Measurements from ENCODE around the gene NACC1. TPM values are rescaled to one million over a fixed set of nuclear protein-coding genes. Genes with fewer than 3 reads are reported as not detected.
A peak's percentile ranks its signal among the peaks of the same experiment; 100 is the strongest.

NACC1 gene
- total and polyA plus RNA-seq, 2 experiments from 2014 or later, result 12.4 to 260 TPM

DNA sequence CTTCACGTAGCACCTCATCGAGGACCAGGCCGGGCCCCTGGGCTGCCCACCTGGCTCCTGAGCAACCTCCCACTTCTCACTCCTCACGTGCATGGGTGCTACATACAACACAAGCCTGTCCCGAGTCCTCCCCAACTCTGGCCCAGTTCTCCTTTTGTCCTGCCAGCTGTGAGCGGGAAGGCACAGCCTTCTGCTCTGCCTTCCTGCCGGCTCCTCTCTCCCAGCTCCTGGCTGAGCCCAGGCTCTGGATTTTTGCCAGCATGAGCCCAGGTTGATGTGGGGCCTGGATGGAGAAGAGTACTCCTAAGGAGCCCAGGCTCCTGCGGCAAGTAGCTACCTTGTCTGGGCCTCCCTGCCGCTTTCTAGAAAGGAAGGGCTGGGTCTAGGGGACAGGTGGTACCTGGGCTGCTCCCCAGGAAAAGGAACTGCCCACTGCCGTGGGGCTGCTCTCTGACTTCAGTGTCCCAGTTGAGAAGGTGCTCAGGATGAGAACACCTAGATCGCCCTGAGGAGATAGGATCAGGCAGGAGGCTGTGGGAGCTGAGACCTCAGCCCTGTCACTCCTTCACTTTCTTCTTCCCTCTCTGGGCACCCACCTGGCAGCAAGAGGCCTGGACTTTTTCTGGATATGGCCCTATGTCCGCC lies 39.0 kb upstream of the NACC1 start:
- TF ChIP-seq NANOG (IDR thresholded peaks at IDR 0.05; ENCODE audit: borderline replicate concordance) (no peak), REST (IDR thresholded peaks at IDR 0.05; ENCODE audit: unreplicated experiment) (no peak), JUNB (IDR thresholded peaks at IDR 0.05; ENCODE audit: unreplicated experiment) (no peak), EZH2phosphoT487 (IDR thresholded peaks at IDR 0.05; ENCODE audit: unreplicated experiment) (no peak), ZNF462 (CRISPR knock-in tag; IDR thresholded peaks at IDR 0.05) (no peak), ETS1 (IDR thresholded peaks at IDR 0.05) (no peak), CREB1 (CRISPR knock-in tag; IDR thresholded peaks at IDR 0.05; ENCODE audit: low read depth) (no peak), CTCF (conservative IDR thresholded peaks at IDR 0.05; ENCODE audit: low read depth in 2 of 2) (no peak), STAT1 (IDR thresholded peaks at IDR 0.05; ENCODE audit: unreplicated experiment) (no peak), EZH2 (IDR thresholded peaks at IDR 0.05; ENCODE audit: low read depth, unreplicated experiment) (no peak), ZNF114 (CRISPR knock-in tag; IDR thresholded peaks at IDR 0.05) (no peak), ZNF331 (CRISPR knock-in tag; IDR thresholded peaks at IDR 0.05; ENCODE audit: low read depth) (no peak), POLR2AphosphoS5 (IDR thresholded peaks at IDR 0.05; ENCODE audit: low read depth) (no peak)
- Histone ChIP-seq H3K9me2 (ENCODE audit: insufficient read depth) (no peaks in the 10 kb centered on the region), H3K79me2 (replicated peaks; ENCODE audit: insufficient read depth) (no peaks in the 10 kb centered on the region), H3K27ac (ENCODE audit: low read depth) (no peak overlapping the region), H3K27me3 (ENCODE audit: insufficient read depth) (peaks cover 8% of the 10 kb centered on the region; the same call in 1 of the 2 replicates), H4K20me1 (replicated peaks; ENCODE audit: insufficient read depth) (no peaks in the 10 kb centered on the region), H3K4me2 (peak overlapping the region; percentile 72; the same call in 1 of the 2 replicates), H3K4me3 (no peak overlapping the region), H2AFZ (peak overlapping the region; percentile 66; the same call in 1 of the 2 replicates), H3F3A (replicated peaks; ENCODE audit: low read depth) (0 out of 2 replicates have a peak, but pooled peaks cover 11% of the 10 kb centered on the region), H3K36me3 (ENCODE audit: insufficient read depth) (no peaks in the 10 kb centered on the region), H3K4me1 (ENCODE audit: insufficient read depth) (peaks cover 34% of the 10 kb centered on the region)
- Mint-ChIP-seq H3K4me3 (no peak overlapping the region; the same call in 2 of the 3 replicates), H3K4me1 (peaks cover 39% of the 10 kb centered on the region), H3K36me3 (ENCODE audit: low read depth) (no peaks in the 10 kb centered on the region), H3K9me3 (no peaks in the 10 kb centered on the region), H3K27me3 (ENCODE audit: insufficient read depth, low read depth, poor library complexity) (peaks cover 39% of the 10 kb centered on the region), H3K27ac (no peak overlapping the region)
- ATAC-seq, result peak; percentile 2; the same call in 1 of the 3 replicates
- DNase-seq (ENCODE audit: low spot score), result peak; percentile 15

Measured in GM23338 (cell line).